Calu3 (cell line): ENCODE results near the gene ENHO. TPM values are rescaled to one million over a fixed set of nuclear protein-coding genes. Genes with fewer than 3 reads are reported as not detected.

Source experiments
- BruUV-seq: library from RNA; stranded (reverse); fragments of 400-500 nt; replicated peaks from 2 replicates; lab custom pipeline; 2021; lab: Mats Ljungman, UMichigan
- CTCF ChIA-PET: fragments of 300-600 bp; sonication (Branson Sonifier 250); formaldehyde crosslinking; loops from one replicate; lab custom pipeline; 2022; ENCODE audit warnings: antibody characterized with exemption; lab: Charles Lee
- DNase-seq: peaks from one replicate; pipeline ENCODE4 v3.0.0; 2022
- H3K27ac Mint-ChIP-seq: one replicate; pipeline ENCODE4 v1.8.0; 2022; ENCODE audit warnings: mixed read lengths; ENCODE audit not compliant: unreplicated experiment
- H3K27me3 Mint-ChIP-seq: one replicate; pipeline ENCODE4 v1.8.0; 2022; ENCODE audit warnings: mixed read lengths; ENCODE audit not compliant: unreplicated experiment
- H3K36me3 Mint-ChIP-seq: one replicate; pipeline ENCODE4 v1.8.0; 2022; ENCODE audit warnings: mild to moderate bottlenecking, moderate library complexity, mixed read lengths; ENCODE audit not compliant: insufficient read depth, unreplicated experiment
- H3K4me1 Mint-ChIP-seq: one replicate; pipeline ENCODE4 v1.8.0; 2022; ENCODE audit warnings: mild to moderate bottlenecking, low read depth, mixed read lengths; ENCODE audit not compliant: unreplicated experiment
- H3K4me3 Mint-ChIP-seq: one replicate; pipeline ENCODE4 v1.8.0; 2022; ENCODE audit warnings: mild to moderate bottlenecking, low read depth, moderate library complexity, mixed read lengths; ENCODE audit not compliant: unreplicated experiment
- H3K9me3 Mint-ChIP-seq: one replicate; pipeline ENCODE4 v1.8.0; 2022; ENCODE audit warnings: low read depth, mixed read lengths; ENCODE audit not compliant: unreplicated experiment
- intact Hi-C: fragments of 100-400 bp; cut with micrococcal nuclease; formaldehyde crosslinking; loops from one replicate; pipeline ENCODE4 v1.10.0; 2022; ENCODE audit not compliant: unreplicated experiment
- total RNA-seq: library from RNA; stranded (reverse); gene quantifications from 2 replicates; pipeline ENCODE4 v1.2.3, GENCODE V29; 2022
- TF ChIP-seq, protein P1 (sequence below): fragments of 200-600 bp; IDR thresholded peaks from one replicate; pipeline ENCODE4 v1.8.0; 2022; ENCODE audit warnings: antibody characterized with exemption; ENCODE audit not compliant: unreplicated experiment

The ENHO gene
- total RNA-seq, 1 experiment from 2014 or later = not detected

DNA sequence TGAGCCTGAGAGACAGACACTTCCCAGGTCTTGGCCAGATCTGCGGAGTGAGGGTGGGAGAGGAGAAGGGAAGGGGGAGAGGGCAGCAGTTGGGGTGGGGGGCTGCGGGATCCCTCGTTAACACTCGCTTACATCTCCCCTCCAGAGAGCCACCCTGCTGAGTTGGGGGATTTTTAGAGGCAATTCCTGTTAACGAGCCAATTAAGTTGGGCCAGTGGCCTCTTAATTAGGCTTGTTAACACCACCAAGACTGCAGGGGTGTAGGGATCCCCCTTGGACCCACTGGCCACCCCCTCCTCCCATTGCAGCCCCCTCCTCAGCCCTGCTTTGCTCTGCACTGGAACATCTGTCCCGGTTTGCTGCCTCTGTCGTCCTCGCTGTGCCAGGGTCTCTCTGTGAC, 43.1 kb upstream of the ENHO start:
- no peak for DNase-seq
- H3K27me3 Mint-ChIP-seq = peaks cover 95% of the 10 kb centered on the region
- intact Hi-C loops = no loop called here
- no TSS peak for BruUV-seq
- H3K4me1 Mint-ChIP-seq = no peaks in the 10 kb centered on the region
- TF ChIP-seq, protein P1, sequence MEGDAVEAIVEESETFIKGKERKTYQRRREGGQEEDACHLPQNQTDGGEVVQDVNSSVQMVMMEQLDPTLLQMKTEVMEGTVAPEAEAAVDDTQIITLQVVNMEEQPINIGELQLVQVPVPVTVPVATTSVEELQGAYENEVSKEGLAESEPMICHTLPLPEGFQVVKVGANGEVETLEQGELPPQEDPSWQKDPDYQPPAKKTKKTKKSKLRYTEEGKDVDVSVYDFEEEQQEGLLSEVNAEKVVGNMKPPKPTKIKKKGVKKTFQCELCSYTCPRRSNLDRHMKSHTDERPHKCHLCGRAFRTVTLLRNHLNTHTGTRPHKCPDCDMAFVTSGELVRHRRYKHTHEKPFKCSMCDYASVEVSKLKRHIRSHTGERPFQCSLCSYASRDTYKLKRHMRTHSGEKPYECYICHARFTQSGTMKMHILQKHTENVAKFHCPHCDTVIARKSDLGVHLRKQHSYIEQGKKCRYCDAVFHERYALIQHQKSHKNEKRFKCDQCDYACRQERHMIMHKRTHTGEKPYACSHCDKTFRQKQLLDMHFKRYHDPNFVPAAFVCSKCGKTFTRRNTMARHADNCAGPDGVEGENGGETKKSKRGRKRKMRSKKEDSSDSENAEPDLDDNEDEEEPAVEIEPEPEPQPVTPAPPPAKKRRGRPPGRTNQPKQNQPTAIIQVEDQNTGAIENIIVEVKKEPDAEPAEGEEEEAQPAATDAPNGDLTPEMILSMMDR = no peak
- H3K36me3 Mint-ChIP-seq = no peaks in the 10 kb centered on the region
- no peaks in the 10 kb centered on the region for H3K9me3 Mint-ChIP-seq
- H3K27ac Mint-ChIP-seq = no peak overlapping the region
- CTCF ChIA-PET = no interaction called here
- H3K4me3 Mint-ChIP-seq = no peak overlapping the region

DNA sequence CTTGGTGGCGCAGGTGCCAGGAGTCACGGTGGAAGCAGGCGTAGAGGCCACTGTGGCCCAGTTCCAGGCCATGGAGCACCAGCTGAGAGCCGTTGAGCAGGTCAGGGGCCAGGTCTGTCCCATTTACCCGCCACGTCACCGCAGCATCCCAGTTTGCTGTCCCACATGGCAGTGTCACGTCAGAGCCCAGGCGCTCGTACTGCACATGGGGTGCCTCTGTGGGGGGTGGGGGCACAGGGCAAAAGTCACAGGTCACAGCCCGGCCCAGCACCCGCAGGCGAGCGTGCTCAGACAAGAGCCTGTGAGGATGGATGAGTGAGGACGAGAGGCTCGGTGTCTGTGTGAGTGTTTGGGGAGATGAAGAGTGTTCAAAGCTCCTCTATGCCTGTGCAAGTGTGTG, 41.8 kb upstream of the ENHO start:
- no peak for DNase-seq
- TF ChIP-seq, protein P1 = no peak
- H3K27ac Mint-ChIP-seq = no peak overlapping the region
- no TSS peak for BruUV-seq
- H3K9me3 Mint-ChIP-seq = no peaks in the 10 kb centered on the region
- no peaks in the 10 kb centered on the region for H3K36me3 Mint-ChIP-seq
- H3K4me1 Mint-ChIP-seq = peaks cover 10% of the 10 kb centered on the region
- no peak overlapping the region for H3K4me3 Mint-ChIP-seq
- CTCF ChIA-PET = no interaction called here
- peaks cover 95% of the 10 kb centered on the region for H3K27me3 Mint-ChIP-seq
- intact Hi-C loops = no loop called here

DNA sequence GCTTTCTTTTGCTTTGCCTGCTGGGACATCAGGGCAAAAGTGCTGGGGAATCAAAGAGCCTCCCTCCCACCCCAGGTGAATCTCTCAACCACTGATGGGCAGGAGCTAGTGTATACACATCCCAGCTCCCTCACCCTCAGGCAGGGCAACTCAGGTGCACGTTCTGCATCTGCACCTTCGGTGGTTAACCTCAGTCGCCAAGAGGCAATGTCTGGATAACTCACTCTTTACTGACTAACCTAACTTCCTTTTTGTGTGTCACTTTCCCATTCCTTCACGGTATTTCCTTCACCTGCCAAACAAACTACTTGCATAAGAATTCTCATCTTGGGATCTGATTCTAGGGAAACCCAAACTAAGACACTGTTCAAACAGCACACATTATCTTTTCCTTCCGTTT, 40.5 kb upstream of the ENHO start:
- Mint-ChIP-seq H3K4me3 (no peak overlapping the region), H3K27ac (no peak overlapping the region), H3K9me3 (no peaks in the 10 kb centered on the region), H3K4me1 (peaks cover 11% of the 10 kb centered on the region), H3K36me3 (no peaks in the 10 kb centered on the region), H3K27me3 (peaks cover 86% of the 10 kb centered on the region)
- no peak for DNase-seq
- TF ChIP-seq, protein P1 = no peak
- no TSS peak for BruUV-seq
- CTCF ChIA-PET = no interaction called here
- intact Hi-C loops = no loop called here

GRCh38 chr9:34562135-34562745, 39.5 kb upstream of the ENHO start:
- H3K4me1 Mint-ChIP-seq = peaks cover 11% of the 10 kb centered on the region
- no peak overlapping the region for H3K4me3 Mint-ChIP-seq
- H3K27ac Mint-ChIP-seq = no peak overlapping the region

More at GRCh38 chr9:34562135-34562745, 39.5 kb upstream of the ENHO start:
- Mint-ChIP-seq H3K27me3 (peaks cover 84% of the 10 kb centered on the region), H3K36me3 (no peaks in the 10 kb centered on the region), H3K9me3 (no peaks in the 10 kb centered on the region)
- BruUV-seq = no TSS peak
- CTCF ChIA-PET = interaction anchor here (1.0 kb wide), 1 partner anchor 41 kb away, joined by 3 read pairs; no protein-coding TSS in a partner anchor
- no peak for DNase-seq
- TF ChIP-seq, protein P1 = peak; percentile 23
- intact Hi-C loops = no loop called here
